Measurements from ENCODE around the gene ZBTB11. TPM values are rescaled to one million over a fixed set of nuclear protein-coding genes. Genes with fewer than 3 reads are reported as not detected.

Gene ZBTB11
- total and polyA plus RNA-seq, 9 of the 15 experiments (the other 6 are each of a cell fraction or from before 2014, with no cell fraction given): 6.2 to 31.9 (median 21.4) TPM

DNA sequence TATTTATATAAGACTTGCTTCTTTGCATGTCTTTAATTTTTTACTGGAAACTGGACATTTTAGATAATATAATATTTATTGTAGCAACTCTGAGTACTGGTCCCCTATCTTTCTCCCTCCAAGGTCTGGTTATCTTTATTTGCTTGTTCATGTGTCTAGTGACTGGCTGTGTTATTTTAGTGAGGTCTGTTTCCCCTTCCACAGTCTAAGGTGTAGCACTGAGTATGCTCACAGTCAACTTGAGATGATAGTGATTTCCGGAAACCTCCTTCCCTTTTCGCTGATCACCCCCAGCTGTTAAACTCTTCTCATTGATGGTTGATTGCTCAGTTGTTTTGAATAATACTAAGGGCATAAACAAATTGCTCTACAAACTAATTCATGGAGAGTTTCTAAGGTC lies 65.9 kb downstream of the ZBTB11 start (continued):
- peak; percentile 72; the same call in 1 of the 2 replicates for TF ChIP-seq ZKSCAN1 (IDR thresholded peaks at IDR 0.05; ENCODE audit: low read depth, low read length)
- no peak for TF ChIP-seq SMARCC2 (IDR thresholded peaks at IDR 0.05; ENCODE audit: low read depth)
- TF ChIP-seq HNRNPLL (IDR thresholded peaks at IDR 0.05; ENCODE audit: low read depth, low read length, poor library complexity, severe bottlenecking): no peak
- TF ChIP-seq ZNF644 (tag; IDR thresholded peaks at IDR 0.05; ENCODE audit: low read depth): no peak
- TF ChIP-seq CREB5 (CRISPR knock-in tag; IDR thresholded peaks at IDR 0.05): no peak
- no peak for TF ChIP-seq RBBP5 (IDR thresholded peaks at IDR 0.05; ENCODE audit: borderline replicate concordance, insufficient read depth, low read length, poor library complexity, severe bottlenecking)
- no peak for TF ChIP-seq ERF (CRISPR knock-in tag; IDR thresholded peaks at IDR 0.05)
- no peak for TF ChIP-seq TEAD1 (CRISPR knock-in tag; IDR thresholded peaks at IDR 0.05)
- TF ChIP-seq SMAD2 (IDR thresholded peaks at IDR 0.05; ENCODE audit: low read depth, low read length): no peak
- no peak for TF ChIP-seq SIX5 (IDR thresholded peaks at IDR 0.05; ENCODE audit: borderline replicate concordance in 1 of 2, insufficient read depth in 1 of 2, low read depth in 1 of 2, low read length in 2 of 2)
- peak; percentile 65 for TF ChIP-seq TCF3 (CRISPR knock-in tag; IDR thresholded peaks at IDR 0.05)
- no peak for TF ChIP-seq ZBTB12 (CRISPR knock-in tag; IDR thresholded peaks at IDR 0.05)
- no peak for TF ChIP-seq ZNF24 (IDR thresholded peaks at IDR 0.05)
- 0 out of 2 replicates have a peak, but pooled peaks have one; percentile 26 for TF ChIP-seq NBN (IDR thresholded peaks at IDR 0.05; ENCODE audit: low read depth)
- TF ChIP-seq ETS2 (tag; IDR thresholded peaks at IDR 0.05; ENCODE audit: borderline replicate concordance, poor library complexity, severe bottlenecking): no peak
- no peak for TF ChIP-seq MEF2D (tag; conservative IDR thresholded peaks at IDR 0.05; ENCODE audit: low read depth)
- TF ChIP-seq CCAR2 (IDR thresholded peaks at IDR 0.05; ENCODE audit: low read depth, low read length): no peak
- TF ChIP-seq WHSC1 (IDR thresholded peaks at IDR 0.05; ENCODE audit: low read length): no peak
- peak; percentile 32; the same call in 1 of the 2 replicates for TF ChIP-seq NFE2 (IDR thresholded peaks at IDR 0.05; ENCODE audit: low read depth)
- no peak for TF ChIP-seq CHD2 (IDR thresholded peaks at IDR 0.05; ENCODE audit: low read depth, low read length)
- TF ChIP-seq POLR2AphosphoS2 (IDR thresholded peaks at IDR 0.05; ENCODE audit: low read length): no peak
- TF ChIP-seq DEAF1 (CRISPR knock-in tag; IDR thresholded peaks at IDR 0.05): no peak
- TF ChIP-seq DNMT1 (IDR thresholded peaks at IDR 0.05): no peak
- TF ChIP-seq RFX5 (IDR thresholded peaks at IDR 0.05; ENCODE audit: low read depth, low read length): no peak
- TF ChIP-seq PHF8 (IDR thresholded peaks at IDR 0.05; ENCODE audit: borderline replicate concordance, low read length): no peak

Measured in K562 (cell line).